Measurements from ENCODE around the gene LMLN. TPM values are rescaled to one million over a fixed set of nuclear protein-coding genes. Genes with fewer than 3 reads are reported as not detected.

The LMLN gene
- total and polyA plus RNA-seq, 2 of the 8 experiments (the other 6 are each of a cell fraction or from before 2014, with no cell fraction given), result 3.9 to 5.0 TPM

GRCh38 chr3:198070871-198071270 lies 110.9 kb downstream of the LMLN start:
- Histone ChIP-seq H2BK12ac (ENCODE audit: low read depth, low read length) (no peak overlapping the region), H2BK5ac (ENCODE audit: low read depth, low read length) (no peak overlapping the region), H3K4me3 (ENCODE audit: extremely low read depth in 1 of 4, insufficient read depth in 2 of 4, low read depth in 3 of 4, low read length in 4 of 4) (no peak overlapping the region), H2AFZ (ENCODE audit: low read length) (no peak overlapping the region), H3K4me2 (ENCODE audit: insufficient read depth in 1 of 2, low read depth in 2 of 2, low read length in 2 of 2) (no peak overlapping the region), H2BK15ac (ENCODE audit: low read length) (no peak overlapping the region), H3K9me3 (ENCODE audit: insufficient read depth in 2 of 2, low read depth in 1 of 2, low read length in 1 of 2) (no peaks in the 10 kb centered on the region), H3K27ac (ENCODE audit: low read depth, low read length) (no peak overlapping the region), H2BK20ac (ENCODE audit: low read length) (no peak overlapping the region), H3K79me2 (ENCODE audit: control insufficient read depth in 1 of 2, insufficient read depth in 2 of 2, low read length in 2 of 2) (no peaks in the 10 kb centered on the region), H3K4ac (replicated peaks; ENCODE audit: insufficient read length, low read depth, low read length) (no peak overlapping the region), H4K20me1 (replicated peaks in 1 of 2; ENCODE audit: control insufficient read depth in 1 of 2, insufficient read depth in 2 of 2, low read length in 2 of 2) (no peaks in the 10 kb centered on the region), H2AK5ac (ENCODE audit: low read depth, low read length) (no peak overlapping the region), H2BK120ac (replicated peaks; ENCODE audit: low read depth, low read length) (no peak overlapping the region), H3K36me3 (ENCODE audit: control insufficient read depth in 2 of 4, insufficient read depth in 4 of 4, low read length in 3 of 4) (no peaks in the 10 kb centered on the region), H4K91ac (replicated peaks; ENCODE audit: insufficient read length, low read length) (no peak overlapping the region), H3K23me2 (ENCODE audit: low read depth, low read length) (no peaks in the 10 kb centered on the region), H3K14ac (ENCODE audit: insufficient read length) (no peak overlapping the region), H3K79me1 (ENCODE audit: low read depth, low read length) (no peaks in the 10 kb centered on the region), H3K27me3 (replicated peaks in 1 of 4; ENCODE audit: control insufficient read depth in 3 of 4, extremely low read depth in 1 of 4, insufficient read depth in 3 of 4, low read length in 3 of 4) (peaks cover 0 to 3% (median 0%) of the 10 kb centered on the region in 4 experiments; a peak in 2 of 7 replicates), H3K23ac (ENCODE audit: insufficient read length) (no peak overlapping the region), H3K4me1 (replicated peaks in 1 of 4; ENCODE audit: control insufficient read depth in 3 of 4, insufficient read depth in 4 of 4, low read length in 3 of 4) (peaks cover 0 to 9% (median 2%) of the 10 kb centered on the region in 4 experiments; a peak in 2 of 7 replicates), H3K9ac (replicated peaks in 1 of 4; ENCODE audit: extremely low read depth in 1 of 4, low read depth in 3 of 4, low read length in 3 of 4) (no peak overlapping the region), H4K5ac (ENCODE audit: insufficient read length, low read depth, low read length) (no peak overlapping the region), H3K18ac (ENCODE audit: extremely low read depth, low read length) (no peak overlapping the region), H4K8ac (ENCODE audit: extremely low read depth, insufficient read depth, low read length) (no peak overlapping the region), H3K56ac (replicated peaks; ENCODE audit: insufficient read length, low read depth, low read length) (no peak overlapping the region)
- CTCF ChIA-PET (ENCODE audit: partially characterized antibody), result interaction anchor here (1.0 to 9.8 kb wide), 7 partner anchors 10 to 128 kb away, joined by 3 to 70 read pairs (median 5); no protein-coding TSS in a partner anchor
- no peak for FAIRE-seq
- TF ChIP-seq RFX5 (IDR thresholded peaks at IDR 0.05; ENCODE audit: borderline replicate concordance, low read depth, low read length) (no peak), NANOG (IDR thresholded peaks at IDR 0.05; ENCODE audit: insufficient read depth, low read depth, low read length, poor library complexity, severe bottlenecking) (no peak), RNF2 (IDR thresholded peaks at IDR 0.05; ENCODE audit: borderline replicate concordance, low read depth, low read length, missing control alignments, poor library complexity, severe bottlenecking) (no peak), BACH1 (IDR thresholded peaks at IDR 0.05; ENCODE audit: low read length) (no peak), SRF (IDR thresholded peaks at IDR 0.05; ENCODE audit: low read depth, low read length) (no peak), POLR2AphosphoS5 (IDR thresholded peaks at IDR 0.05; ENCODE audit: low read depth, low read length) (no peak), PHF8 (conservative IDR thresholded peaks at IDR 0.05; ENCODE audit: low read depth, low read length) (no peak), JUND (IDR thresholded peaks at IDR 0.05; ENCODE audit: low read length) (no peak)
- WGBS, 2 experiments (ENCODE audit: extremely low coverage in 1 of 2, insufficient coverage in 1 of 2, insufficient read length in 1 of 2, insufficient replicate concordance in 2 of 2, low coverage in 1 of 2, low lambda C conversion rate in 2 of 2, missing lambda C conversion rate in 1 of 2), result 91% methylated on average over 5 of the region's 5 CpGs; no CpG with 5 or more reads in 1 of the 2 experiments
- DNase-seq (ENCODE audit: low read depth in 1 of 2, low spot score in 2 of 2), result no peak
- POLR2A ChIA-PET (ENCODE audit: partially characterized antibody), result no interaction called here

Measured in H1 (cell line).